ENCODE results near the gene C22orf15. TPM values are rescaled to one million over a fixed set of nuclear protein-coding genes. Genes with fewer than 3 reads are reported as not detected.
A peak's percentile ranks its signal among the peaks of the same experiment; 100 is the strongest.

Gene C22orf15
- total RNA-seq, 1 donor from 2014 or later: not detected

GRCh38 chr22:23773483-23774113, 10.8 kb downstream of the C22orf15 start:
- peak; percentile 12 for ATAC-seq

GRCh38 chr22:23774114-23774921, 11.5 kb downstream of the C22orf15 start:
- ATAC-seq: no peak

- no peak for ATAC-seq
These were observed 12.2 kb downstream of the C22orf15 start for GRCh38 chr22:23774922-23775436.

GRCh38 chr22:23775779-23776375, 13.1 kb downstream of the C22orf15 start:
- ATAC-seq: no peak

GRCh38 chr22:23777776-23778576, 15.2 kb downstream of the C22orf15 start:
- no peak for ATAC-seq

- no peak for ATAC-seq
These were observed 15.7 kb downstream of the C22orf15 start for GRCh38 chr22:23778577-23778900.

GRCh38 chr22:23779083-23779482, 16.3 kb downstream of the C22orf15 start:
- no peak for ATAC-seq

- no peak for ATAC-seq
These were observed 16.9 kb downstream of the C22orf15 start for GRCh38 chr22:23779731-23780130.

- no peak for ATAC-seq
These were observed 17.5 kb downstream of the C22orf15 start for GRCh38 chr22:23780146-23780748.

- no peak for ATAC-seq
These were observed 18.3 kb downstream of the C22orf15 start for GRCh38 chr22:23781065-23781464.

GRCh38 chr22:23781511-23782183, 18.9 kb downstream of the C22orf15 start:
- ATAC-seq: peak; percentile 80

- ATAC-seq: no peak
These were observed 19.5 kb downstream of the C22orf15 start for GRCh38 chr22:23782252-23782651.

GRCh38 chr22:23782703-23783102, 19.9 kb downstream of the C22orf15 start:
- ATAC-seq: no peak

GRCh38 chr22:23783265-23784150, 20.7 kb downstream of the C22orf15 start:
- ATAC-seq: no peak

- no peak for ATAC-seq
These were observed 21.5 kb downstream of the C22orf15 start for GRCh38 chr22:23784215-23784732.

GRCh38 chr22:23786261-23786710, 23.5 kb downstream of the C22orf15 start:
- no peak for ATAC-seq

GRCh38 chr22:23786752-23787599, 24.2 kb downstream of the C22orf15 start, which contains the start of gene SMARCB1:
Gene SMARCB1, plus strand, starts transcription at chr22:23786966. Its CDS starts 204 bp downstream, at chr22:23787170.
- ATAC-seq: peak; percentile 97

- no peak for ATAC-seq
These were observed 24.8 kb downstream of the C22orf15 start for GRCh38 chr22:23787600-23787896.

GRCh38 chr22:23787910-23788309, 25.1 kb downstream of the C22orf15 start:
- no peak for ATAC-seq

Measured in esophagus mucosa (tissue), 1 donor.